A172 (cell line): ENCODE results near the gene HNRNPF. TPM values are rescaled to one million over a fixed set of nuclear protein-coding genes. Genes with fewer than 3 reads are reported as not detected.
"Not testable (repeated sequence)": the region's sequence is repeated elsewhere in the genome, so short reads cannot be mapped to it uniquely, and the experiment has no call there.

Experiments used
- DNase-seq: peaks from one replicate; pipeline ENCODE4 v3.0.0-alpha.2; 2015; ENCODE audit warnings: low spot score
- total RNA-seq: library from RNA; depleted of rRNA; stranded (reverse); fragments of >200 nt; shearing (Covaris generic); gene quantifications from 2 replicates; pipeline ENCODE4 v1.2.3, GENCODE V29; 2014; rRNA removed

Gene HNRNPF
- 328 and 348 TPM in 2 replicates for total RNA-seq

- DNase-seq: peak; percentile 86
These were observed at the start of gene HNRNPF for GRCh38 chr10:43408710-43409384. HNRNPF (minus strand) TSS chr10:43409186; CDS start chr10:43387884, 21,302 bp downstream.

DNA sequence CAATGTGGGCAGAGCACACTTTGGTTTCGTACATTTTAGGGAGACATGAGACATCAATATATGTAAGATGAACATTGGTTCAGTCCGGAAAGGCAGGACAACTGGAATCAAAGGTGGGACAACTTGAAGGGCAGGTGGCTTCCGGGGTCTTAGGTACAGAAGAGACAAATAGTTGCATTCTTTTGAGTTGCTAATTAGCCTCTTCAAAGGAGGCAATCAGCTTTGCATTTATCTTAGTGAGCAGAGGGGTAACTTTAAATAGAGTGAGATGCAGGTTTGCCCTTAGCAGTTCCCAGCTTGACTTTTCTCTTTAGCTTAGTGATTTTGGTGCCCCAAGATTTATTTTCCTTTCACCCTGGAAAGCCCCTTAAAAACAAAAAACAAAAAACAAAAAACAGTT lies 49.2 kb upstream of the HNRNPF start:
- no peak for DNase-seq

GRCh38 chr10:43456561-43456960 lies 47.6 kb upstream of the HNRNPF start:
- not testable (repeated sequence) for DNase-seq

- not testable (repeated sequence) for DNase-seq
These were observed 45.0 kb upstream of the HNRNPF start for GRCh38 chr10:43454025-43454424.

GRCh38 chr10:43453266-43453831 lies 44.4 kb upstream of the HNRNPF start:
- no peak for DNase-seq

- no peak for DNase-seq
These were observed 43.4 kb upstream of the HNRNPF start for GRCh38 chr10:43452356-43452914.

DNA sequence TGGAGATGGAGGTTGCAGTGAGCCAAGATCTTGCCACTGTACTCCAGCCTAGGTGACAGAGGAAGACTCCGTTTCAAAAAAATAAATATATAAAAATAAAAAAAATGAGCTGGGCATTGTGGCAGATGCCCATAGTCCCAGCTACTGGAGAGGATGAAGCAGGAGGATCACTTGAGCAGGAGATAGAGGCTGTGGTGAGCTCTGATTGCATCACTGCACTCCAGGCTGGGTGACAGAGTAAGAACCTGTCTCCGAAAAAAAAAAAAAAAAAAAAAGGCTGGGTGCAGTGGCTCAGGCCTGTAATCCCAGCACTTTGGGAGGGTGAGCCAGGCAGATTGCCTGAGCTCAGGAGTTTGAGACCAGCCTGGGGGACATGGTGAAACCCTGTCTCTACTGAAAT lies 39.8 kb upstream of the HNRNPF start:
- DNase-seq: no peak

DNA sequence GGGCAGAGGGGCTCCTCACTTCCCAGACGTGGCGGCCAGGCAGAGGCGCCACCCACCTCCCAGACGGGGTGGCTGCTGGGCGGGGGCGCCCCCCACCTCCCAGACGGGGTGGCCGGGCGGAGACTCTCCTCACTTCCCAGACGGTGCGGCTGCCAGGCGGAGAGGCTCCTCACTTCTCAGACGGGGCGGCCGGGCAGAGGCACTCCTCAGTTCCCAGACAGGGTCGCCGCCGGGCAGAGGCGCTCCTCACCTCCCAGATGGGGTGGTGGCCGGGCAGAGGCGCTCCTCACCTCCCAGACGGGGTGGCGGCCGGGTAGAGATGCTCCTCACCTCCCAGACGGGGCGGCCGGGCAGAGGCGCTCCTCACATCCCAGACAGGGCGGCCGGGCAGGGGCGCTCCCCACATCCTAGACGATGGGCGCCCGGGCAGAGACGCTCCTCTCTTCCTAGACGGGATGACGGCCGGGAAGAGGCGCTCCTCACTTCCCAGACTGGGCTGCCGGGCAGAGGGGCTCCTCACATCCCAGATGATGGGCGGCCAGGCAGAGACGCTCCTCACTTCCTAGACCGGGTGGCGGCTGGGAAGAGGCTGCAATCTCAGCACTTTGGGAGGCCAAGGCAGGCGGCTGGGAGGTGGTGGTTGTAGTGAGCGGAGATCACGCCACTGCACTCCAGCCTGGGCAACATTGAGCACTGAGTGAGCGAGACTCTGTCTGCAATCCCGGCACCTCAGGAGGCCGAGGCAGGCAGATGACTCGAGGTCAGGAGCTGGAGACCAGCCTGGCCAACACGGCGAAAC lies 37.4 kb upstream of the HNRNPF start:
- not testable (repeated sequence) for DNase-seq

- DNase-seq: no peak
These were observed 36.0 kb upstream of the HNRNPF start for GRCh38 chr10:43444897-43445466.

GRCh38 chr10:43444323-43444722 lies 35.3 kb upstream of the HNRNPF start:
- no peak for DNase-seq

DNA sequence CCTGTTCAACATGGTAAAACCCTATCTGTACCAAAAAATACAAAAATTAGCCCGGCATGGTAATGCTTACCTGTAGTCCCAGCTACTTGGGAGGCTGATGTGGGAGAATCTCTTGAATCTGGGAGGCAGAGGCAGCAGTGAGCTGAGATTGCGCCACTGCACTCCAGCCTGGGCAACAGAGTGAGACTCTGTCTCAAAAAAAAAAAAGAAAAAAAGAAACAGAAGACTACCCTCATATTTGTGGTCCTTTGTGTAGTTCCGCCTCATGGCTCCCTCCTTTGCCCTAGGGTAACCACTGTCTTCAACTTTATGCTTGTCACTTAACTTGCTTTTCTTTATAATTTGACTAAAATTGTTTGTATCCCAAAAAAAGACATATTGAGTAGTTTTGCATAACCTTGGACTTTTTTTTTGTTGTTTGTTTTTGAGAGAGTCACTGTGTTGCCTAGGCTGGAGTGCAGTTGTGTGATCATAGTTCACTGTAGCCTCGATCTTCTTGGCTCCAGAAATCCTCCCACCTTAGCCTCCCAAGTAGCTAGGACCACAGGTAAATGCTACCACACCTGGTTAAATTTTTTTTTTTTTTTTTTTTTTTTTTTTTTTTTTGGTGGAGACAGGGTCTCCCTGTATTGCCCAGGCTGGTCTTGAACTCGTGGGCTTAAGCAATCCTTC lies 31.6 kb upstream of the HNRNPF start:
- DNase-seq: no peak

DNA sequence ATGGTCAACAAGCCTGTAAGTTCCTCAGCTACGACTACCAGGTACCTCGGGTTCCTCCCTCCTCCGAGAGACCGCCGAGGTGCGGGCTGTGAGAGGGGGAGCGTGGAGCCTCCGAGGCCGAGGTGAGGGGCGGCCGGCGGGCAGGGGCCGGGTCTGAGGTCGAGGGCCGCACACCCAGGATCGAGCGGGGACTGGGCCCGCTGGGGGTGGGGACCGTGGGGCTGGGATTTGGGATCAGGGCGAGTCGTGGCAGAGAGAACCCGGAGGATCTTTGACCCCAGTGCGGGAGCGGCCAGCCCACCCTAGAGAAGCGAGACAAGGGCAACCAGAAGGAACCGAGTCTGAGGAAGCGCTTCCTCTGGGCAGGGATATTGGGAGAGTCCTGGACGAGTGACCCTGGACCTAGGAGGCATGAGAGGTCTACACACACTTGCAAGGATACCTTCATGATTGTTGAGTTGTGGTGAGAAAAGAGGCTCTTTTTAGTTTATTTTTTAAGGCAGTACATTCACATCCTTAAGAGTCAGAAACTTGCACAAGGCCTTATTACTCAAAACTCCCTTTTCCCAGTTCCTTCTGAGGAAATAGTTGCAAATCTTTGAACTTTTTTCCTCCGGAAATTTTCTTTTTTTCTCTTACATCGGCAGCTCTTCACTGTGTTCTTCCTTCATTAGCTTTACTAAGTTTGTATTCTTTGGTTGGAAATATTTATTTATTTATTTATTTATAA lies 28.3 kb upstream of the HNRNPF start:
- no peak for DNase-seq

DNA sequence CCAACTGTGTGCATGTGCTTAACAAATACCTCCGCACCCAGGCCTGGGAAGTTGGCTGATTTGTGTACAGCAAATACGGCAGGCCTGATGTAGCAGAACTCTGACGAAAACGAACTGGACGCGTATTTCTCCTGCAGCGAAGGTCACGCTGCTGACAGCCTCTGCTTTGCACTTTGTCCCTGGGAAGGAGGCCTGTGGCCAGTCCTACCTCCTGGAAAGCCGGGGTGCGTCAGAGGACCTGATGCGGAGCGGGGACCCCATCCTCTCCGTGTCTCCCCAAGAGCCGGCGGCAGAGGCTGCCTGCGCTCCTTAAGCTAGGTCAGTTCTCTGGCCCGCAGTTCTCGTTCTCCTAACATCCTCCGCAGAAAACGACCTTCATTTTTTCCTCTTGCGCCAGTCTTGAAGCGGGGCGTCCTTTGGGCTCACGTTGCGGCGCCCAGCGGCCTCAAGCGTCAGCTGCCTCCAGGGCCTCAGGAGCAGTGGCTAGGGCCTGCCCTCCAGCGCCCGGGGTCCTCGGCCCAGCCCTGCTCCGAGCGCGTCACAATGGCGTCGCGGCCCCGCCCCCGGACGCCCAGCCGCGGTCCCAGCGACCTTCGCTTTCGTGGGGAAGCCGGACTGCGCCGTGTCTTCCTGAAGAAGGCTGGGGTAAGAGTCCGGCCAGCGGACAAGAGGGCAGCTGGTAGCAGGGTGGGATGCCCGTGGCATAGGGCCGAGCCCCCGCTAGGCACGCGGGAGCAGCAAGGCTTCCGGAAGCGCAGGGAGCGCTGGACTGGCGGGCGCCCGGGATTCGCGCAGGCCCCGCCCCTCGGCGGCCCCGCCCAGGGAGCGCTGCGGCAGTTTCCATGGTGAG lies 27.5 kb upstream of the HNRNPF start, which contains the start of gene ZNF487:
Gene ZNF487, plus strand, starts transcription at position 821 of the 850 bp plus-strand sequence. CDS start 38,703 bp downstream, outside the sequence.
- DNase-seq: peak; percentile 73

GRCh38 chr10:43430926-43431663 lies 22.1 kb upstream of the HNRNPF start:
- no peak for DNase-seq

GRCh38 chr10:43427166-43427825 lies 18.3 kb upstream of the HNRNPF start:
- no peak for DNase-seq

- not testable (repeated sequence) for DNase-seq
These were observed 17.5 kb upstream of the HNRNPF start for GRCh38 chr10:43426476-43426875.

DNA sequence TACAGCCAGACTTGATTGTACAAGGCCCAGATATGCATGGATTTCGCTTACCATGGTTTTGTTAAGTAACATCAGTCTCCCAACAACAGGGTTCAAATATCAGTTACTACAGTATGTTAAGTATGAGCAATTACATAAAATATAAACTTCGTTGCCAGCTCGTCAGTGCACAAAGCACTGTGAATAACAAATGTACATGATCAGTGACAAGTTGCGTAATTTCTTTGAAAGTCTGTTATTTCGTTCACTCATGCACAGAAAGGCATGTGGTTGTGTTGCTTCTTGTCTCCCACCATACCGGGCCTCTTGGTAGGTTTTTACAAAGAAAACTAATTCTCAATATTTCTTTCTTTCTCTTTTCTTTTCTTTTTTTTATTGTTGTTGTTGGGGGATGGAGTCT lies 15.4 kb upstream of the HNRNPF start:
- no peak for DNase-seq

GRCh38 chr10:43421944-43422343 lies 13.0 kb upstream of the HNRNPF start:
- not testable (repeated sequence) for DNase-seq
